HEK293T (cell line): ENCODE data around the gene GOLGA5.

ENCODE experiments used
- CTBP1 ChIP-seq: fragments of 450-650 bp; IDR thresholded peaks from 2 replicates; pipeline ENCODE4 v1.6.1; 2016; ENCODE audit warnings: borderline replicate concordance
- FOXM1 ChIP-seq: fragments of 450-650 bp; IDR thresholded peaks from 2 replicates; pipeline ENCODE4 v1.6.1; 2017; ENCODE audit warnings: mild to moderate bottlenecking, borderline replicate concordance
- SP1 ChIP-seq: fragments of 450-650 bp; IDR thresholded peaks from 2 replicates; pipeline ENCODE4 v1.6.1; 2017
- SUZ12 ChIP-seq: fragments of 450-650 bp; IDR thresholded peaks from 2 replicates; pipeline ENCODE4 v1.6.1; 2016; ENCODE audit warnings: mild to moderate bottlenecking
- TARDBP ChIP-seq: fragments of 450-650 bp; IDR thresholded peaks from 2 replicates; pipeline ENCODE4 v1.6.1; 2016
- ZNF384 ChIP-seq: fragments of 450-650 bp; IDR thresholded peaks from 2 replicates; pipeline ENCODE4 v1.6.1; 2016
- TF ChIP-seq, protein P1 (sequence below): fragments of 450-650 bp; IDR thresholded peaks from 2 replicates; pipeline ENCODE4 v1.6.1; 2016

- TF ChIP-seq ZNF384 (no peak), CTBP1 (no peak), SP1 (no peak), SUZ12 (no peak), TARDBP (no peak), FOXM1 (no peak)
- TF ChIP-seq, protein P1, sequence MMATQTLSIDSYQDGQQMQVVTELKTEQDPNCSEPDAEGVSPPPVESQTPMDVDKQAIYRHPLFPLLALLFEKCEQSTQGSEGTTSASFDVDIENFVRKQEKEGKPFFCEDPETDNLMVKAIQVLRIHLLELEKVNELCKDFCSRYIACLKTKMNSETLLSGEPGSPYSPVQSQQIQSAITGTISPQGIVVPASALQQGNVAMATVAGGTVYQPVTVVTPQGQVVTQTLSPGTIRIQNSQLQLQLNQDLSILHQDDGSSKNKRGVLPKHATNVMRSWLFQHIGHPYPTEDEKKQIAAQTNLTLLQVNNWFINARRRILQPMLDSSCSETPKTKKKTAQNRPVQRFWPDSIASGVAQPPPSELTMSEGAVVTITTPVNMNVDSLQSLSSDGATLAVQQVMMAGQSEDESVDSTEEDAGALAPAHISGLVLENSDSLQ: peak; percentile 64
These were observed 45.7 kb upstream of the GOLGA5 start, which contains the start of gene LGMN for GRCh38 chr14:92748259-92749016.
